GM12873 (cell line): Measurements from ENCODE around the gene LYZL4.

Experiments
- TF ChIP-seq, protein P1 (sequence below): IDR thresholded peaks from 2 replicates; pipeline ENCODE4 v1.5.1; 2012; ENCODE audit warnings: low read depth, mild to moderate bottlenecking, moderate library complexity, low read length, control low read depth; ENCODE audit not compliant: insufficient read depth; ENCODE audit errors: missing control alignments

LYZL4 gene

DNA sequence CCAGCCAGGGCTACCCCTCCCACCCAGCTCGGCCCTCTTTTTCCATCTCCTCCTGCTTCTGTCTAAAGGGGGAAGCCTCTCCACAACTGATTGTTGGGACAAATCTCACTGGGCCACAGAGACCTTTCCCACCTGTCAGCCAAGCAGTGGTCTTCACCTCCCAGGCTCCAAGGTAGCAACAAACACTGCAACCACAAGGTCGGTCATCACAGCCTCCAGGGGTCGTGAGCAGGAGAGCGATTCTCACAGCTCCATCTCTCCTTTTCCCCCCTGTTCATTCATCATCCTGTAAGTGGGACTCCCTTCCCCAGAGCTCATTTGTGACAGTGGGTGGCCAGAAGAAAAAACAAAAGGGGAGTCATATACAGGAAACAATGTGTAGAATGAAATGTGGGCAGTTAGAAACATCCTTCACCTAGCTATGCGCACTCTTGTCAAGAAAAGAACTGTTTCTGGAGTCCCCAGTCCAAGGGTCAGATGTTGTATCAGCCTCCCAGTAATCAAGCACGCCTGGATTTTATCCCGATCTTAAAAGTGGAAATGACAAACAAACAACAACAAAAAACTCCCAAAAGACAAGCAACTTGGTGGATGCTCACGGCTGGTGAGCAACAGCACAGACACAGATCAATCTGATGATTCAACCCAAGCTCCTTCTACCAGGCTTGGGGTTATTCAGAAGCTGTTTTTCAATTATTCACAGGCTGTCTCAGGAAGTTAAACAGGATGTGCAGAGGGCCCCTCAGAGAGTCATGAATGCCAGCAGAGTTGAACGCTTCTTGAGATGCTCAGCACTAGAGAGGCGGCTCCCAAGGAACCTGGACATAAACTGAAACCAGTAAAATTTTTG is 22.4 kb downstream of the LYZL4 start:
- TF ChIP-seq, protein P1, sequence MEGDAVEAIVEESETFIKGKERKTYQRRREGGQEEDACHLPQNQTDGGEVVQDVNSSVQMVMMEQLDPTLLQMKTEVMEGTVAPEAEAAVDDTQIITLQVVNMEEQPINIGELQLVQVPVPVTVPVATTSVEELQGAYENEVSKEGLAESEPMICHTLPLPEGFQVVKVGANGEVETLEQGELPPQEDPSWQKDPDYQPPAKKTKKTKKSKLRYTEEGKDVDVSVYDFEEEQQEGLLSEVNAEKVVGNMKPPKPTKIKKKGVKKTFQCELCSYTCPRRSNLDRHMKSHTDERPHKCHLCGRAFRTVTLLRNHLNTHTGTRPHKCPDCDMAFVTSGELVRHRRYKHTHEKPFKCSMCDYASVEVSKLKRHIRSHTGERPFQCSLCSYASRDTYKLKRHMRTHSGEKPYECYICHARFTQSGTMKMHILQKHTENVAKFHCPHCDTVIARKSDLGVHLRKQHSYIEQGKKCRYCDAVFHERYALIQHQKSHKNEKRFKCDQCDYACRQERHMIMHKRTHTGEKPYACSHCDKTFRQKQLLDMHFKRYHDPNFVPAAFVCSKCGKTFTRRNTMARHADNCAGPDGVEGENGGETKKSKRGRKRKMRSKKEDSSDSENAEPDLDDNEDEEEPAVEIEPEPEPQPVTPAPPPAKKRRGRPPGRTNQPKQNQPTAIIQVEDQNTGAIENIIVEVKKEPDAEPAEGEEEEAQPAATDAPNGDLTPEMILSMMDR, result no peak

DNA sequence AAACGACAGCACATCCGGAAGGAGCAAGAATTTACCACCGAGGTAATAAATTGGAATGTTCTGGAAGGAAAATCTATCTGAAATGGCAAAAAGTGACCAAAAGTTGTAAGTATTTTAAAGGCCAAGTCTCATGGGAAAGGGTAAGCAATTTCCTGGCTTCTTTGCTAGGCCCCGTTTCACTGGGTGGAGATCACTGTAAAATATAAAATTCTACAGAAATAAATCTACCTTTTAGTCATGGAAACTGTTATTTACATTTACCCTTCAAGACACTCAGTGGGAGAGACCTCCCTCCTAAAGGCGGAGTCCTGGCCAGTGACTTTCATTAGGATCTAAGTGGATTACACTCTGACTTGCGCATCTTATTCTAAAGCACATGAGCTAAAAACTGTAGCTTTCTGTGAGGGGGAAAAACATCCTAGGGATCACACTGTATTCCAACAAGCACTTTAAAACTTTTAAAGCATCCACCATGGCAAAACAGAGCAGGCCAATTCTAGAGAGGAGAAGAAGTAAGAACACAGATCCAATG is 28.8 kb downstream of the LYZL4 start:
- TF ChIP-seq, protein P1, result no peak

DNA sequence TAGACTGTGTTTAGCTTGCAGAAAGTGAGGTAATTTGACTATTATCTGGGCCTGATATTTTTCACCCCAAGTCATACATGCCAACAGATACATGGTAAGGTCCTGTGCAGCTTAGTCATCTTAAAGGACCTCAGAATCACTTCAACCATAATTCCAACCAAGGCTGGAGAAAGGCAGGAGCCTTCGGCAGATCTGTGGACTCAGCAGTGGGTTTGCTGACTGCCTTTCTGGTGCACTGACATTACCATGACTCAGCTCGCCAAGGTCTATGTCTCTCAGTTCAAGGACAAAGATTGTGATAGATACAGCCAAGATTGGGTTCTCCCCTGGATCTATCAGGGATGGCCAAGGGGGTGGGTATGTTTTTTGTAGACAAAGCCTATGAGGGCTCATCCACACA is 32.7 kb downstream of the LYZL4 start:
- TF ChIP-seq, protein P1, result no peak

DNA sequence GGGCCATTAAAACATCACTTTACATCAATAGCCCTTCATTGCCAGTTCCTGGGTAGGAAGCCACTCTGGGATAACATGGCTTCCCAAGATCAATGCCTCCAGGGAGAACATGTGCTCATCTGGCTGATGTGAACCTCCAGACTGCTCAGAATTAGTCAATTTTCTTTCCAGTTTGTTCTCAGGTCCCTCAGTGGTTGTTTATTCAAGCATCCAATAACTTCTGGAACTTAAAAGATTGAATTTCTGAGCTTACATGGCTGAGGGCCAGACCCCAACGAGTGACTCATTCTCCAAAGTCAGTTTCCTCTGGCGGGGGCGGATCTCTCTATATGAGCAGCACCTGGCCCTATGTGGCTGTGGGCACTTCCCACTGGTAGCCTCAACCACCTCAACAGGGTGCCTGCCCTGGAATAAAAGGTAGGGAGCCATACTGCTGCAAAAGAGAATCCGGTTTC is 34.0 kb downstream of the LYZL4 start:
- TF ChIP-seq, protein P1, result no peak

DNA sequence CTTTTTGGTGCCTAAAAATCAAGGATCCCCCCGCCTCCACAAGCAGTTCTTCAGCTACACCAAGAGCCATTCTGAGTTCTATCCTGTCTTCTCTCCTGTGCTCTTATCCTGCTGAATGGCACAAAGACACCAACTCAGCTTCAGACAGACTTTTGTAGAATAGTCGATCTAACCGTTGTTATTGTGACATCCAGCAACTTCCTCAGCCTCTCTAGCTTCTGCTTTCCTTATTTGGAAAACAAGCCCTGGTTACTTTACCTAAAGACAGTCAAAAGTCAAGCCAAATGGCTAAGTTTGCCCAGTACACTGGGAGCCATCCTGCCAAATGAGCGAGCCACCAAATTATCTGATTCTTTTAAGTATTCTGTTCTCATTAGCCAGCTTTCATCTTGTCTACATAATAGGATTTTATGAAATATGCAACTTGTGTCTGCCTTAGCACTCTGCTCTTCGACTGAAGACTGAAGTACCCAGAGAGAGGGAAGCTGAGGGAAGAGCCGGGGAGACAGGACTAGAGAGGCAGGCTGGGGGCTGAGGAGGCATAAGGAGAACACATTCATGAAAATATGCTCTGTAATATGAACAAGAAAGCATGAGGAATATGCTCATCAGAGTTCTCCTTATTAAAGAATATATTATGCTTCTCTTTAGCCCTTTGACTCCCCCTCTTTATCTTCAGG is 35.1 kb downstream of the LYZL4 start:
- TF ChIP-seq, protein P1, result no peak

DNA sequence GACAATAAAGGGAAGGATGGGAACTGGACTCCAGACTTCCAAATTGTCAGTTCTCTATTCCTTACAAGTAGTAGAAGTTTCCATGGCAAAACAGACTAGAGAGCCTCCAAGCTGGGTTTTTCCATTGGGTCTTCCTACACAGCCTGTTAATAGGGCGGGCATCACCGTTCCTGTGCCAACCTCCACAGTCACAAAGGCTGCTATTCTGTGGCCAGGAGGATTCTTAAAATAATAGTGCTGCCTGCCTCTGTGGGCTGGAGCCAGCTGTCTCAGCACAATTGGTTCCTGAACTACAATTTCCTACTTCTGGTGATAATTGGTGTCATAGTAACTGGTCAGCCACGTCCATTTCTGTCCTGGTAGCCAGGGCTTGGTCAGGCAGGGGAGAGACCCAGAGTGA is 38.6 kb downstream of the LYZL4 start:
- TF ChIP-seq, protein P1, result no peak

DNA sequence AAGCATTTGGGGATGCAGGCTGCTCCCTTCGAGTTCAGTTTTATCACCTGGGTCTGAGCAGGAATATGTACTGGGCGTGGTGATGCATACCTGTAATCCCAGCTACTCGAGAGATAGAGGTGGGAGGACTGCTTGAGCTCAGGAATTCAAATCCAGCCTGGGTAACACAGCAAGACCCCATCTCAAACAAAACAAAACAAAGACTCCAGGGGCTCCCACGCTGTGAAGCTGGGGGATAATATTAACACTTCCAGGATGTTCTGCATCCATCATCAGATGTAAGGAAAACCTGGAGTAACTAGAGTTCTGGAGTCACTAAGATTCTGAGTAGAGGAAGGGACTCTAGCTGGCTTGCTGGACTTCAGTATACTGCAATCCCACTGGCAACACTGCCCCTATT is 40.6 kb downstream of the LYZL4 start:
- TF ChIP-seq, protein P1, result no peak
